ENCODE results near the gene PALLD.

The PALLD gene

DNA sequence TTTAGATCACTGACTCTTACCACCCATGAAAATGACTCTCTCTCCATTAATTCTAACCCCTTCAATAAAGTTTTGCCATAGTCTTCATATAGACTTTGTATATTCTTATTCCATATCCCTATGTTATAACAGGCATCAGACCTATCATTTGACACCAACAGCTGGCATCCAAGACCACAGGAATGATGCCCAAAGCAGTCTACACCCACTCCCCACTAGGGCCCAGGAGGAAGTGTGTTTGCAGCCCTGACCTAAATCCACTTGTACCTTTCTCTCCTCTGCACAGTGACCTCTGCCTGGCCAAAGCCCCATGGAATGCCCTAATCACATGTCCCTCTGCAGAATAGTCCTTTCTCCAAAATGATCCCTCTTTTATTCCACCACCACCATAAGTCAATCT lies 294.0 kb downstream of the PALLD start:
- no peak for ATAC-seq (ENCODE audit: insufficient read depth, low read depth)
- H3K27ac ChIP-seq (ENCODE audit: low read length), result no peak overlapping the region

DNA sequence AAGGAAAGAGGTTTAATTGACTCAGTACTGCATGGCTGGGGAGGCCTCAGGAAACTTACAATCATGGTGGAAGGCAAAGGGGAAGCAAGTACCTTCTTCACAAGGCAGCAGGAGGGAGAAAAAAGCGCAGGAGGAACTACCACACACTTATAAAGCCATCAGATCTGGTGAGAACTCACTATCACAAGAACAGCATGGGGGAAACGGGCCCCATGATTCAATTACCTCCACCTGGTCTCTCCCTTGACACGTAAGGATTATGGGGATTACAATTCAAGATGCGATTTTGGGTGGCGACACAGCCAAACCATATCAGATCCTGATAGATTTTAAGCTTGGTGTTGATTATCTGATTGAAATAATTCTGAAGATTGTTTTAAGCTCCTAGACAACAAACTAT lies 294.5 kb downstream of the PALLD start:
- Histone ChIP-seq H3K27me3 (ENCODE audit: insufficient read depth, low read length, poor library complexity) (no peaks in the 10 kb centered on the region), H2AFZ (ENCODE audit: low read depth, low read length) (no peak overlapping the region), H3K9me3 (ENCODE audit: insufficient read depth, low read length, severe bottlenecking) (no peaks in the 10 kb centered on the region), H3K9ac (ENCODE audit: low read depth, low read length) (no peak overlapping the region), H4K20me1 (ENCODE audit: insufficient read depth, low read length) (no peaks in the 10 kb centered on the region), H3K4me2 (ENCODE audit: insufficient read depth, low read length) (no peak overlapping the region), H3K79me2 (ENCODE audit: insufficient read depth, low read length) (no peaks in the 10 kb centered on the region), H3K4me3 (ENCODE audit: low read depth in 1 of 2, low read length in 2 of 2) (no peak overlapping the region), H3K4me1 (ENCODE audit: insufficient read depth, low read length) (no peaks in the 10 kb centered on the region), H3K27ac (ENCODE audit: low read length) (no peak overlapping the region), H3K36me3 (ENCODE audit: insufficient read depth, low read length) (no peaks in the 10 kb centered on the region)
- no peak for DNase-seq
- TF ChIP-seq, protein P1, sequence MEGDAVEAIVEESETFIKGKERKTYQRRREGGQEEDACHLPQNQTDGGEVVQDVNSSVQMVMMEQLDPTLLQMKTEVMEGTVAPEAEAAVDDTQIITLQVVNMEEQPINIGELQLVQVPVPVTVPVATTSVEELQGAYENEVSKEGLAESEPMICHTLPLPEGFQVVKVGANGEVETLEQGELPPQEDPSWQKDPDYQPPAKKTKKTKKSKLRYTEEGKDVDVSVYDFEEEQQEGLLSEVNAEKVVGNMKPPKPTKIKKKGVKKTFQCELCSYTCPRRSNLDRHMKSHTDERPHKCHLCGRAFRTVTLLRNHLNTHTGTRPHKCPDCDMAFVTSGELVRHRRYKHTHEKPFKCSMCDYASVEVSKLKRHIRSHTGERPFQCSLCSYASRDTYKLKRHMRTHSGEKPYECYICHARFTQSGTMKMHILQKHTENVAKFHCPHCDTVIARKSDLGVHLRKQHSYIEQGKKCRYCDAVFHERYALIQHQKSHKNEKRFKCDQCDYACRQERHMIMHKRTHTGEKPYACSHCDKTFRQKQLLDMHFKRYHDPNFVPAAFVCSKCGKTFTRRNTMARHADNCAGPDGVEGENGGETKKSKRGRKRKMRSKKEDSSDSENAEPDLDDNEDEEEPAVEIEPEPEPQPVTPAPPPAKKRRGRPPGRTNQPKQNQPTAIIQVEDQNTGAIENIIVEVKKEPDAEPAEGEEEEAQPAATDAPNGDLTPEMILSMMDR (IDR thresholded peaks at IDR 0.05; ENCODE audit: borderline replicate concordance, extremely low read depth, low read length, poor library complexity, severe bottlenecking), result no peak
- no peak for ATAC-seq (ENCODE audit: insufficient read depth, low read depth)

More for the DNA sequence above, 294.0 kb downstream of the PALLD start:
- Histone ChIP-seq H3K4me1 (ENCODE audit: insufficient read depth, low read length) (no peaks in the 10 kb centered on the region), H3K4me3 (ENCODE audit: low read depth in 1 of 2, low read length in 2 of 2) (no peak overlapping the region), H2AFZ (ENCODE audit: low read depth, low read length) (no peak overlapping the region), H3K4me2 (ENCODE audit: insufficient read depth, low read length) (no peak overlapping the region), H3K9me3 (ENCODE audit: insufficient read depth, low read length, severe bottlenecking) (no peaks in the 10 kb centered on the region), H3K36me3 (ENCODE audit: insufficient read depth, low read length) (no peaks in the 10 kb centered on the region), H3K9ac (ENCODE audit: low read depth, low read length) (no peak overlapping the region), H3K27me3 (ENCODE audit: insufficient read depth, low read length, poor library complexity) (no peaks in the 10 kb centered on the region), H3K79me2 (ENCODE audit: insufficient read depth, low read length) (no peaks in the 10 kb centered on the region), H4K20me1 (ENCODE audit: insufficient read depth, low read length) (no peaks in the 10 kb centered on the region)
- TF ChIP-seq EZH2 (IDR thresholded peaks at IDR 0.05; ENCODE audit: borderline replicate concordance, low read depth, low read length, severe bottlenecking), result no peak
- DNase-seq, result no peak

DNA sequence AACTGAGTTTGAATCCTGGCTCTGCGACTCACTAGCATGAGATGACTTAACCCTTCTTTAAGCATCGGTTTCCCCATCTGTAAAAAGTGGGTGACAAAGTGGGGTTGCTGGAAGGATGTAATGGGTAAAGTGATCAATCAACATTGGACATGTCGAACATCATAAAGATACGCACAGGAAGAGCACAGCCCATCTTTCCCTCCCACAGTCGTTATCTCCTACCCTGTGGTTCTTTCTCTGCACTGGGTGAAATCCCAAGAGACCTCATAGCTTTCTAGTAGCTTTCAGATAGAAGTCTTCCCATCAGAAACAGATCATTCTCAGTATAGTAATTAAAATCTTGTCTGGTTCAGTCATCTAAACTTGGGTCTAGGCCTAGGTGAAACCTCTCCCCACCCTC lies 296.7 kb downstream of the PALLD start:
- Histone ChIP-seq H3K4me2 (ENCODE audit: insufficient read depth, low read length) (no peak overlapping the region), H3K9me3 (ENCODE audit: insufficient read depth, low read length, severe bottlenecking) (no peaks in the 10 kb centered on the region), H3K79me2 (ENCODE audit: insufficient read depth, low read length) (no peaks in the 10 kb centered on the region), H2AFZ (ENCODE audit: low read depth, low read length) (no peak overlapping the region), H3K27me3 (ENCODE audit: insufficient read depth, low read length, poor library complexity) (no peaks in the 10 kb centered on the region), H3K27ac (ENCODE audit: low read length) (no peak overlapping the region), H3K4me1 (ENCODE audit: insufficient read depth, low read length) (no peaks in the 10 kb centered on the region), H3K4me3 (ENCODE audit: low read depth in 1 of 2, low read length in 2 of 2) (no peak overlapping the region), H4K20me1 (ENCODE audit: insufficient read depth, low read length) (no peaks in the 10 kb centered on the region), H3K9ac (ENCODE audit: low read depth, low read length) (no peak overlapping the region), H3K36me3 (ENCODE audit: insufficient read depth, low read length) (no peaks in the 10 kb centered on the region)
- DNase-seq (no peak), ATAC-seq (ENCODE audit: insufficient read depth, low read depth) (no peak)
- TF ChIP-seq, protein P1 (IDR thresholded peaks at IDR 0.05; ENCODE audit: borderline replicate concordance, extremely low read depth, low read length, poor library complexity, severe bottlenecking), result no peak
- no peak for TF ChIP-seq EZH2 (IDR thresholded peaks at IDR 0.05; ENCODE audit: borderline replicate concordance, low read depth, low read length, severe bottlenecking)

DNA sequence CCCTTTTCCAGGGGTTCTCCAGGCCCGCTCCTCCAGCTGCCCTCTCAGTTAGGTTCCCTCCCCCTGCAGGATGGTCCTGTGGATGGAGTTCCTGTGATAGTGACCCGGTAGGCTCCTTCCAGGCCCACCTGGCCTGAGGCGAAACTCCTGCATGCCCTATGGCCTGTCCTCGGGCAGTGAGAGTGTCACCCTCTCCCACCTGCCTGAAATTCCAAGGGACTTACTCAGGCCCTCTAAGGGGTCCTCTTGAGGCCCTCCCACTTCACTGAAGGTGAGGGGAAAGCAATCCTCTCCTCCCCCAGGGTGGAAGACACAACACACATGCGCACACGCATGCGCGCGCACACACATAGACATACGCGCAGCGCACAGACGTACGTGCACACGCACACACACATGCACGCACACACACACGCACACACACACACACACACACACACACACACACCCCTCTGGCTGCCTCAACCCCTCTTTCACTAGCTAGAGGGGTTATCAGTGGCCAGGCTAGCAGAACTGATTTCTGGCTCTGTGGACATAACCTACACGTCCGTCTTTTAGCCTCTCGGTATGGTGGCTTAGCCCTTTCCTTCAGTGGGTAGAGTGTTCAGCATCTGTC lies 297.3 kb downstream of the PALLD start:
- Histone ChIP-seq H3K9ac (ENCODE audit: low read depth, low read length) (no peak overlapping the region), H3K4me1 (ENCODE audit: insufficient read depth, low read length) (no peaks in the 10 kb centered on the region), H3K4me3 (ENCODE audit: low read depth in 1 of 2, low read length in 2 of 2) (no peak overlapping the region), H3K9me3 (ENCODE audit: insufficient read depth, low read length, severe bottlenecking) (no peaks in the 10 kb centered on the region), H3K4me2 (ENCODE audit: insufficient read depth, low read length) (no peak overlapping the region), H3K79me2 (ENCODE audit: insufficient read depth, low read length) (no peaks in the 10 kb centered on the region), H3K27me3 (ENCODE audit: insufficient read depth, low read length, poor library complexity) (no peaks in the 10 kb centered on the region), H3K36me3 (ENCODE audit: insufficient read depth, low read length) (no peaks in the 10 kb centered on the region), H3K27ac (ENCODE audit: low read length) (no peak overlapping the region), H2AFZ (ENCODE audit: low read depth, low read length) (no peak overlapping the region), H4K20me1 (ENCODE audit: insufficient read depth, low read length) (no peaks in the 10 kb centered on the region)
- DNase-seq (no peak), ATAC-seq (ENCODE audit: insufficient read depth, low read depth) (no peak)
- no peak for TF ChIP-seq EZH2 (IDR thresholded peaks at IDR 0.05; ENCODE audit: borderline replicate concordance, low read depth, low read length, severe bottlenecking)
- TF ChIP-seq, protein P1 (IDR thresholded peaks at IDR 0.05; ENCODE audit: borderline replicate concordance, extremely low read depth, low read length, poor library complexity, severe bottlenecking), result no peak
